ENCODE results near the gene USH2A. TPM values are rescaled to one million over a fixed set of nuclear protein-coding genes. Genes with fewer than 3 reads are reported as not detected.

USH2A gene
- total RNA-seq, 1 donor from 2014 or later: 0.02 TPM

GRCh38 chr1:216201946-216202345, 221.3 kb downstream of the USH2A start:
- Histone ChIP-seq H3K4me3 (ENCODE audit: insufficient read depth, low read depth, low read length) (no peak overlapping the region), H4K20me1 (ENCODE audit: insufficient read depth, low read length) (no peaks in the 10 kb centered on the region), H3K27ac (ENCODE audit: low read depth, low read length) (no peak overlapping the region), H3K9me3 (ENCODE audit: insufficient read depth, low read depth, low read length) (no peaks in the 10 kb centered on the region), H3K27me3 (ENCODE audit: insufficient read depth, low read length) (no peaks in the 10 kb centered on the region), H2AFZ (ENCODE audit: low read depth, low read length) (no peak overlapping the region), H3K4me1 (ENCODE audit: insufficient read depth, low read length) (no peaks in the 10 kb centered on the region), H3K4me2 (ENCODE audit: low read length) (no peak overlapping the region), H3K9ac (ENCODE audit: low read length) (no peak overlapping the region), H3K79me2 (ENCODE audit: insufficient read depth, low read length) (no peaks in the 10 kb centered on the region), H3K36me3 (ENCODE audit: insufficient read depth, low read length) (no peaks in the 10 kb centered on the region)
- no peaks in the 10 kb centered on the region for H3K9me3 Mint-ChIP-seq (ENCODE audit: unreplicated experiment)
- DNase-seq (ENCODE audit: low read depth) (no peak), FAIRE-seq (no peak)
- no peaks in the 10 kb centered on the region for H3K27me3 Mint-ChIP-seq (ENCODE audit: low read depth, unreplicated experiment)
- H3K27ac Mint-ChIP-seq (ENCODE audit: unreplicated experiment): no peak overlapping the region
- no peaks in the 10 kb centered on the region for H3K4me1 Mint-ChIP-seq (ENCODE audit: low read depth, unreplicated experiment)
- no peaks in the 10 kb centered on the region for H3K36me3 Mint-ChIP-seq (ENCODE audit: low read depth, unreplicated experiment)
- TF ChIP-seq EZH2 (IDR thresholded peaks at IDR 0.05; ENCODE audit: insufficient read depth, low read length): no peak
- TF ChIP-seq, protein P1, sequence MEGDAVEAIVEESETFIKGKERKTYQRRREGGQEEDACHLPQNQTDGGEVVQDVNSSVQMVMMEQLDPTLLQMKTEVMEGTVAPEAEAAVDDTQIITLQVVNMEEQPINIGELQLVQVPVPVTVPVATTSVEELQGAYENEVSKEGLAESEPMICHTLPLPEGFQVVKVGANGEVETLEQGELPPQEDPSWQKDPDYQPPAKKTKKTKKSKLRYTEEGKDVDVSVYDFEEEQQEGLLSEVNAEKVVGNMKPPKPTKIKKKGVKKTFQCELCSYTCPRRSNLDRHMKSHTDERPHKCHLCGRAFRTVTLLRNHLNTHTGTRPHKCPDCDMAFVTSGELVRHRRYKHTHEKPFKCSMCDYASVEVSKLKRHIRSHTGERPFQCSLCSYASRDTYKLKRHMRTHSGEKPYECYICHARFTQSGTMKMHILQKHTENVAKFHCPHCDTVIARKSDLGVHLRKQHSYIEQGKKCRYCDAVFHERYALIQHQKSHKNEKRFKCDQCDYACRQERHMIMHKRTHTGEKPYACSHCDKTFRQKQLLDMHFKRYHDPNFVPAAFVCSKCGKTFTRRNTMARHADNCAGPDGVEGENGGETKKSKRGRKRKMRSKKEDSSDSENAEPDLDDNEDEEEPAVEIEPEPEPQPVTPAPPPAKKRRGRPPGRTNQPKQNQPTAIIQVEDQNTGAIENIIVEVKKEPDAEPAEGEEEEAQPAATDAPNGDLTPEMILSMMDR (IDR thresholded peaks at IDR 0.05; ENCODE audit: insufficient read depth, low read depth, low read length): no peak
- H3K4me3 Mint-ChIP-seq (ENCODE audit: unreplicated experiment): no peak overlapping the region

DNA sequence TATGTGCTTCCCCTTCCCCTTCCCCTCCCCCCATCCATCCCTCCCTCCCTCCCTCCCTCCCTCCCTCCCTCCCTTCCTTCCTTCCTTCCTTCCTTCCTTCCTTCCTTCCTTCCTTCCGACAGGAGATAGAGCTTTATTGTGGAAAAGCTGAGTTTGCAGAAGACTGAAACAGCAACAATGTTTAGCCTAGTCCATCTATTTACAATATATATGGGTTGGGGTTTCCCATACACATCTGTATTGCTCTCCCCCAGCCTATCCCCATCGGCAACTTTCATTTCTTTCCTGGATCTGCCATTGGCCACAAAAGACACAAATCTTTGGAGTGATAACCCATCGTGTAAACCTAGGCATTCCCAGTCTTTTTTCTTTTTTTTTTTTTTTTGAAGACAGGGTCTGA, 222.3 kb downstream of the USH2A start:
- H3K27ac Mint-ChIP-seq (ENCODE audit: unreplicated experiment): no peak overlapping the region
- TF ChIP-seq EZH2 (IDR thresholded peaks at IDR 0.05; ENCODE audit: insufficient read depth, low read length): no peak
- TF ChIP-seq, protein P1 (IDR thresholded peaks at IDR 0.05; ENCODE audit: insufficient read depth, low read depth, low read length): no peak
- no peaks in the 10 kb centered on the region for H3K9me3 Mint-ChIP-seq (ENCODE audit: unreplicated experiment)
- no peak overlapping the region for H3K27ac ChIP-seq (ENCODE audit: low read depth, low read length)
- H3K9ac ChIP-seq (ENCODE audit: low read length): no peak overlapping the region
- no peak overlapping the region for H2AFZ ChIP-seq (ENCODE audit: low read depth, low read length)
- H3K9me3 ChIP-seq (ENCODE audit: insufficient read depth, low read depth, low read length): no peaks in the 10 kb centered on the region
- H3K36me3 Mint-ChIP-seq (ENCODE audit: low read depth, unreplicated experiment): no peaks in the 10 kb centered on the region
- no peaks in the 10 kb centered on the region for H4K20me1 ChIP-seq (ENCODE audit: insufficient read depth, low read length)
- no peak for FAIRE-seq
- no peak overlapping the region for H3K4me2 ChIP-seq (ENCODE audit: low read length)
- no peaks in the 10 kb centered on the region for H3K27me3 ChIP-seq (ENCODE audit: insufficient read depth, low read length)
- H3K4me1 Mint-ChIP-seq (ENCODE audit: low read depth, unreplicated experiment): no peaks in the 10 kb centered on the region
- no peak overlapping the region for H3K4me3 ChIP-seq (ENCODE audit: insufficient read depth, low read depth, low read length)
- no peaks in the 10 kb centered on the region for H3K79me2 ChIP-seq (ENCODE audit: insufficient read depth, low read length)
- no peak overlapping the region for H3K4me3 Mint-ChIP-seq (ENCODE audit: unreplicated experiment)
- H3K36me3 ChIP-seq (ENCODE audit: insufficient read depth, low read length): no peaks in the 10 kb centered on the region
- H3K27me3 Mint-ChIP-seq (ENCODE audit: low read depth, unreplicated experiment): no peaks in the 10 kb centered on the region
- no peak for DNase-seq (ENCODE audit: low read depth)
- no peaks in the 10 kb centered on the region for H3K4me1 ChIP-seq (ENCODE audit: insufficient read depth, low read length)

- TF ChIP-seq, protein P1 (IDR thresholded peaks at IDR 0.05; ENCODE audit: insufficient read depth, low read depth, low read length): no peak
- no peak for TF ChIP-seq EZH2 (IDR thresholded peaks at IDR 0.05; ENCODE audit: insufficient read depth, low read length)
- no peak overlapping the region for H3K4me3 ChIP-seq (ENCODE audit: insufficient read depth, low read depth, low read length)
Measured at GRCh38 chr1:216194721-216195120, 228.5 kb downstream of the USH2A start.

More at GRCh38 chr1:216194721-216195120, 228.5 kb downstream of the USH2A start:
- H3K4me2 ChIP-seq (ENCODE audit: low read length): no peak overlapping the region
- no peaks in the 10 kb centered on the region for H3K9me3 ChIP-seq (ENCODE audit: insufficient read depth, low read depth, low read length)
- Mint-ChIP-seq H3K36me3 (ENCODE audit: low read depth, unreplicated experiment) (no peaks in the 10 kb centered on the region), H3K27me3 (ENCODE audit: low read depth, unreplicated experiment) (peaks cover 3% of the 10 kb centered on the region), H3K27ac (ENCODE audit: unreplicated experiment) (no peak overlapping the region), H3K9me3 (ENCODE audit: unreplicated experiment) (no peaks in the 10 kb centered on the region), H3K4me3 (ENCODE audit: unreplicated experiment) (no peak overlapping the region), H3K4me1 (ENCODE audit: low read depth, unreplicated experiment) (no peaks in the 10 kb centered on the region)
- FAIRE-seq: no peak
- H4K20me1 ChIP-seq (ENCODE audit: insufficient read depth, low read length): no peaks in the 10 kb centered on the region
- H3K27me3 ChIP-seq (ENCODE audit: insufficient read depth, low read length): no peaks in the 10 kb centered on the region
- H2AFZ ChIP-seq (ENCODE audit: low read depth, low read length): no peak overlapping the region
- no peak overlapping the region for H3K9ac ChIP-seq (ENCODE audit: low read length)
- H3K79me2 ChIP-seq (ENCODE audit: insufficient read depth, low read length): no peaks in the 10 kb centered on the region
- H3K36me3 ChIP-seq (ENCODE audit: insufficient read depth, low read length): no peaks in the 10 kb centered on the region
- H3K4me1 ChIP-seq (ENCODE audit: insufficient read depth, low read length): no peaks in the 10 kb centered on the region
- no peak overlapping the region for H3K27ac ChIP-seq (ENCODE audit: low read depth, low read length)
- DNase-seq (ENCODE audit: low read depth): no peak
